Measurements from ENCODE around the gene CYBB.

DNA sequence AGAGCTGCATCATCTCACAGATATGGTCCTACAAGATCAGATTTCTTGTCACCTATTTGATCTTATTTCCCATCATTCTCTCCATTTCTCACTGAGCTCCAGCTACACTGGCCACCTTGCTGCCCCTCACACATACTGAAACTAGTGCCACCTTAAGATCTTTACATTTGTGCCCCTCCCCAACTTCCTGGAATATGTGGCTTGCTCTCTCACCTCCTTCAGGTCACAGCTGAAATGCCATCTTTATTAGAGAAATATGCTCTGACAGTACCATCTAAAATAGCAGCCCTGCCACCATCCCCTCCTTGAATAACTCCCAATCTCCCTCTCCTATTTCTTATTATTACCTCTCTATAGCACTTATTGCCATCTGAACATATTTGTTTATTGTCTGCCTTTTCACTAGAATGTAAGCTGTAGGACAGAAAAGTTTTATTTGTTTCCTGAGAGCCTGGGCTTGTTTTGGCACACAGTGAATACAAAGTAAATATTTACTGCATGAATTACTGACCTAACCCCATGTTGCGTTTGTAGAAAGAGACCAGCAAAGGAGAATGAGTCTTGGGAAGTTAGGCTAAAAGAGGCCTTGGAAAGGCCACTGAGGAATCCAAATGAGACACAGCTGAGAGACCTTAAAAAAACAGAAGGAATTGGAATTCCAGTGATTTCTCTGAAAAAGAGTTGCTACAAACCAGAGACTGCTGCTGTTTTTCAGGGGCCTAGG, 44.8 kb downstream of the CYBB start:
- TF ChIP-seq, protein P1, sequence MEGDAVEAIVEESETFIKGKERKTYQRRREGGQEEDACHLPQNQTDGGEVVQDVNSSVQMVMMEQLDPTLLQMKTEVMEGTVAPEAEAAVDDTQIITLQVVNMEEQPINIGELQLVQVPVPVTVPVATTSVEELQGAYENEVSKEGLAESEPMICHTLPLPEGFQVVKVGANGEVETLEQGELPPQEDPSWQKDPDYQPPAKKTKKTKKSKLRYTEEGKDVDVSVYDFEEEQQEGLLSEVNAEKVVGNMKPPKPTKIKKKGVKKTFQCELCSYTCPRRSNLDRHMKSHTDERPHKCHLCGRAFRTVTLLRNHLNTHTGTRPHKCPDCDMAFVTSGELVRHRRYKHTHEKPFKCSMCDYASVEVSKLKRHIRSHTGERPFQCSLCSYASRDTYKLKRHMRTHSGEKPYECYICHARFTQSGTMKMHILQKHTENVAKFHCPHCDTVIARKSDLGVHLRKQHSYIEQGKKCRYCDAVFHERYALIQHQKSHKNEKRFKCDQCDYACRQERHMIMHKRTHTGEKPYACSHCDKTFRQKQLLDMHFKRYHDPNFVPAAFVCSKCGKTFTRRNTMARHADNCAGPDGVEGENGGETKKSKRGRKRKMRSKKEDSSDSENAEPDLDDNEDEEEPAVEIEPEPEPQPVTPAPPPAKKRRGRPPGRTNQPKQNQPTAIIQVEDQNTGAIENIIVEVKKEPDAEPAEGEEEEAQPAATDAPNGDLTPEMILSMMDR (IDR thresholded peaks at IDR 0.05; ENCODE audit: low read depth, low read length, poor library complexity, severe bottlenecking), result no peak
- TF ChIP-seq EZH2phosphoT487 (IDR thresholded peaks at IDR 0.05; ENCODE audit: borderline replicate concordance, low read length), result no peak

Measured in DOHH2 (cell line).